H1 (cell line): ENCODE data around the gene ARL5A. TPM values are rescaled to one million over a fixed set of nuclear protein-coding genes. Genes with fewer than 3 reads are reported as not detected.

Experiments used
- CTCF ChIA-PET: fragments of 300-600 bp; sonication (Branson Sonifier 250); formaldehyde crosslinking; loops from one replicate; lab custom pipeline; 2021; ENCODE audit not compliant: partially characterized antibody; lab: Charles Lee
- POLR2A ChIA-PET: fragments of 300-600 bp; sonication (Branson Sonifier 250); formaldehyde crosslinking; loops from one replicate; lab custom pipeline; 2021; ENCODE audit warnings: inconsistent platforms; ENCODE audit not compliant: partially characterized antibody; lab: Charles Lee
- DNase-seq, 2 experiments: peaks; one replicate each; pipeline versions ENCODE4 v3.0.0 to v3.0.0-alpha.2; 2010 to 2022; ENCODE audit warnings: low spot score in 2 of 2, low read depth in 1 of 2, mixed read lengths in 1 of 2
- FAIRE-seq: peaks from 2 replicates; lab custom pipeline; 2011; peaks lifted over from hg19 to GRCh38; lab: Jason Lieb, UNC
- H2AFZ ChIP-seq: 2 replicates; pipeline ENCODE4 v1.8.1; 2012; ENCODE audit warnings: low read length, inconsistent platforms
- H2AK5ac ChIP-seq: 2 replicates; pipeline ENCODE4 v1.6.1; 2013; ENCODE audit warnings: low read depth, low read length
- H2BK120ac ChIP-seq: replicated peaks from 2 replicates; pipeline ENCODE3; 2013; ENCODE audit warnings: low read depth, low read length, inconsistent platforms
- H2BK12ac ChIP-seq: 2 replicates; pipeline ENCODE4 v1.6.1; 2013; ENCODE audit warnings: low read depth, low read length
- H2BK15ac ChIP-seq: 2 replicates; pipeline ENCODE4 v1.6.1; 2013; ENCODE audit warnings: low read length
- H2BK20ac ChIP-seq: 2 replicates; pipeline ENCODE4 v1.6.1; 2013; ENCODE audit warnings: low read length
- H2BK5ac ChIP-seq: 2 replicates; pipeline ENCODE4 v1.6.1; 2013; ENCODE audit warnings: low read depth, low read length
- H3K14ac ChIP-seq: 2 replicates; pipeline ENCODE4 v1.6.1; 2013; ENCODE audit warnings: inconsistent platforms; ENCODE audit not compliant: insufficient read length
- H3K18ac ChIP-seq: 2 replicates; pipeline ENCODE4 v1.6.1; 2013; ENCODE audit warnings: low read length; ENCODE audit errors: extremely low read depth
- H3K23ac ChIP-seq: 2 replicates; pipeline ENCODE4 v1.6.1; 2013; ENCODE audit warnings: inconsistent platforms; ENCODE audit not compliant: insufficient read length
- H3K23me2 ChIP-seq: 2 replicates; pipeline ENCODE4 v1.6.1; 2013; ENCODE audit warnings: low read depth, low read length
- H3K27ac ChIP-seq: 2 replicates; pipeline ENCODE4 v1.6.1; 2011; ENCODE audit warnings: low read depth, low read length, inconsistent platforms
- H3K27me3 ChIP-seq, 4 experiments: replicated peaks in 1 of 4; 1 replicate in 1 of 4; 2 replicates in 3 of 4; pipeline versions ENCODE4 v1.6.1 to v1.8.1; 2011 to 2013; ENCODE audit warnings: low read length in 3 of 4, mild to moderate bottlenecking in 3 of 4, inconsistent platforms in 2 of 4, mixed read lengths in 2 of 4, moderate library complexity in 1 of 4; ENCODE audit not compliant: control insufficient read depth in 3 of 4, insufficient read depth in 3 of 4; ENCODE audit errors: extremely low read depth in 1 of 4
- H3K36me3 ChIP-seq, 4 experiments: 2 replicates each; pipeline versions ENCODE4 v1.6.1 to v1.8.1; 2011 to 2013; ENCODE audit warnings: mild to moderate bottlenecking in 4 of 4, low read length in 3 of 4, moderate library complexity in 2 of 4, control low read depth in 1 of 4, inconsistent platforms in 1 of 4; ENCODE audit not compliant: insufficient read depth in 4 of 4, control insufficient read depth in 2 of 4
- H3K4ac ChIP-seq: replicated peaks from 2 replicates; pipeline ENCODE3; 2013; ENCODE audit warnings: low read length, low read depth, mixed read lengths, inconsistent platforms; ENCODE audit not compliant: insufficient read length
- H3K4me1 ChIP-seq, 4 experiments: replicated peaks in 1 of 4; 1 replicate in 1 of 4; 2 replicates in 3 of 4; pipeline versions ENCODE4 v1.6.1 to v1.8.1; 2011 to 2013; ENCODE audit warnings: low read length in 3 of 4, inconsistent platforms in 2 of 4, mixed read lengths in 1 of 4; ENCODE audit not compliant: insufficient read depth in 4 of 4, control insufficient read depth in 3 of 4
- H3K4me2 ChIP-seq, 2 experiments: 2 replicates each; pipeline versions ENCODE4 v1.6.1 to v1.8.1; 2011 to 2013; ENCODE audit warnings: low read depth in 2 of 2, low read length in 2 of 2, control low read depth in 1 of 2, inconsistent platforms in 1 of 2, mild to moderate bottlenecking in 1 of 2; ENCODE audit not compliant: insufficient read depth in 1 of 2
- H3K4me3 ChIP-seq, 4 experiments: fragments of 200-600, 300-600 bp in 1 of 4; sonication (generic), shearing (Covaris generic), sonication (Bioruptor Twin) in 1 of 4; 2 replicates each; pipeline versions ENCODE4 v1.5.1 to v1.8.1; 2011 to 2016; ENCODE audit warnings: low read length in 4 of 4, low read depth in 3 of 4, control low read depth in 2 of 4, inconsistent platforms in 2 of 4, mild to moderate bottlenecking in 2 of 4, mixed read lengths in 1 of 4, moderate library complexity in 1 of 4; ENCODE audit not compliant: insufficient read depth in 2 of 4; ENCODE audit errors: extremely low read depth in 1 of 4
- H3K56ac ChIP-seq: replicated peaks from 2 replicates; pipeline ENCODE3; 2013; ENCODE audit warnings: low read depth, mild to moderate bottlenecking, mixed read lengths, low read length, inconsistent platforms; ENCODE audit not compliant: insufficient read length
- H3K79me1 ChIP-seq: 2 replicates; pipeline ENCODE4 v1.6.1; 2013; ENCODE audit warnings: low read depth, low read length, control low read depth
- H3K79me2 ChIP-seq, 2 experiments: 2 replicates each; pipeline versions ENCODE4 v1.6.1 to v1.8.1; 2012 to 2013; ENCODE audit warnings: low read length in 2 of 2, mild to moderate bottlenecking in 2 of 2, inconsistent platforms in 1 of 2; ENCODE audit not compliant: insufficient read depth in 2 of 2, control insufficient read depth in 1 of 2
- H3K9ac ChIP-seq, 4 experiments: replicated peaks in 1 of 4; 1 replicate in 1 of 4; 2 replicates in 3 of 4; pipeline versions ENCODE4 v1.6.1 to v1.8.1; 2011 to 2013; ENCODE audit warnings: low read depth in 3 of 4, low read length in 3 of 4, control low read depth in 2 of 4, mild to moderate bottlenecking in 2 of 4, moderate library complexity in 2 of 4, inconsistent platforms in 1 of 4; ENCODE audit errors: extremely low read depth in 1 of 4
- H3K9me3 ChIP-seq, 2 experiments: 2 replicates each; pipeline versions ENCODE4 v1.6.1 to v1.8.1; 2012 to 2013; ENCODE audit warnings: mild to moderate bottlenecking in 2 of 2, moderate library complexity in 2 of 2, control low read depth in 1 of 2, inconsistent platforms in 1 of 2, low read depth in 1 of 2, low read length in 1 of 2, mixed read lengths in 1 of 2; ENCODE audit not compliant: insufficient read depth in 2 of 2
- H4K20me1 ChIP-seq, 2 experiments: replicated peaks in 1 of 2; 2 replicates each; pipeline versions ENCODE3 to v1.8.1; 2011 to 2013; ENCODE audit warnings: inconsistent platforms in 2 of 2, low read length in 2 of 2, mild to moderate bottlenecking in 1 of 2; ENCODE audit not compliant: insufficient read depth in 2 of 2, control insufficient read depth in 1 of 2
- H4K5ac ChIP-seq: 2 replicates; pipeline ENCODE4 v1.6.1; 2013; ENCODE audit warnings: low read length, low read depth, mixed read lengths, inconsistent platforms; ENCODE audit not compliant: insufficient read length
- H4K8ac ChIP-seq: 2 replicates; pipeline ENCODE4 v1.8.0; 2013; ENCODE audit warnings: mild to moderate bottlenecking, moderate library complexity, low read length, inconsistent platforms; ENCODE audit not compliant: insufficient read depth; ENCODE audit errors: extremely low read depth
- H4K91ac ChIP-seq: replicated peaks from 2 replicates; pipeline ENCODE3; 2013; ENCODE audit warnings: low read length, mixed read lengths, inconsistent platforms; ENCODE audit not compliant: insufficient read length
- ASH2L ChIP-seq: fragments of 200-600, 300-600 bp; sonication (generic); IDR thresholded peaks from one replicate; pipeline ENCODE4 v1.7.1; 2017; ENCODE audit warnings: low read length
- BACH1 ChIP-seq: IDR thresholded peaks from 2 replicates; pipeline ENCODE4 v1.6.1; 2012; ENCODE audit warnings: low read length, improper control_type of control experiment
- CBX5 ChIP-seq: fragments of 300-800, 300-1000 bp; sonication (generic); IDR thresholded peaks from 2 replicates; pipeline ENCODE4 v1.7.1; 2016; ENCODE audit warnings: antibody characterized with exemption, low read length, low read depth
- CREB1 ChIP-seq: IDR thresholded peaks from 2 replicates; pipeline ENCODE4 v1.6.1; 2012; ENCODE audit warnings: inconsistent platforms
- CTBP2 ChIP-seq: IDR thresholded peaks from 2 replicates; pipeline ENCODE4 v1.7.0; 2011; ENCODE audit warnings: borderline replicate concordance, mild to moderate bottlenecking, moderate library complexity, mixed read lengths, low read length; ENCODE audit not compliant: insufficient read depth, insufficient read length
- MAFK ChIP-seq: IDR thresholded peaks from 2 replicates; pipeline ENCODE4 v1.6.1; 2012; ENCODE audit warnings: low read depth, mild to moderate bottlenecking, improper control_type of control experiment, low read length
- MAX ChIP-seq: IDR thresholded peaks from 2 replicates; pipeline ENCODE4 v1.6.1; 2012; ENCODE audit warnings: inconsistent platforms
- NANOG ChIP-seq: IDR thresholded peaks from 2 replicates; pipeline ENCODE4 v1.6.1; 2011; ENCODE audit warnings: low read length, low read depth, mild to moderate bottlenecking, inconsistent platforms; ENCODE audit not compliant: insufficient read depth, poor library complexity, severe bottlenecking
- PHF8 ChIP-seq: fragments of 200-600 bp; sonication (generic); conservative IDR thresholded peaks from 2 replicates; pipeline ENCODE4 v1.7.1; 2012; ENCODE audit warnings: low read depth, mild to moderate bottlenecking, inconsistent platforms, low read length, moderate library complexity
- POU5F1 ChIP-seq: IDR thresholded peaks from 2 replicates; pipeline ENCODE4 v1.6.1; 2011; ENCODE audit warnings: low read depth, mild to moderate bottlenecking, low read length, moderate library complexity
- RBBP5 ChIP-seq: IDR thresholded peaks from 2 replicates; pipeline ENCODE4 v1.7.1; 2012; ENCODE audit warnings: low read depth, mild to moderate bottlenecking, inconsistent platforms, low read length, moderate library complexity, borderline replicate concordance
- SIN3A ChIP-seq, 2 experiments: IDR thresholded peaks in 1 of 2; conservative IDR thresholded peaks in 1 of 2; 2 replicates each; pipeline ENCODE4 v1.6.1; 2011 to 2012; ENCODE audit warnings: low read length in 2 of 2, improper control_type of control experiment in 1 of 2, low read depth in 1 of 2, mild to moderate bottlenecking in 1 of 2
- TAF7 ChIP-seq: optimal IDR thresholded peaks from 2 replicates; pipeline ENCODE3; 2011; ENCODE audit warnings: low read depth, mild to moderate bottlenecking, inconsistent platforms, low read length, moderate library complexity, borderline replicate concordance
- WGBS, 2 experiments: shearing (Covaris generic) in 1 of 2; methylation state at CpG; one replicate each; pipeline versions ENCODE4 v1.1.6 to v1.1.7; 2013 to 2015; ENCODE audit warnings: low lambda C conversion rate in 2 of 2, mixed read lengths in 2 of 2, inconsistent platforms in 1 of 2, low coverage in 1 of 2, missing lambda C conversion rate in 1 of 2; ENCODE audit not compliant: insufficient replicate concordance in 2 of 2, insufficient coverage in 1 of 2, insufficient read length in 1 of 2; ENCODE audit errors: extremely low coverage in 1 of 2, missing lambda C conversion rate in 1 of 2; 5-methylcytosine and 5-hydroxymethylcytosine counted together
- polyA plus RNA-seq, 7 experiments: library from polyadenylated mRNA; depleted of rRNA in 3 of 7; stranded (reverse) in 5 of 7; unstranded in 2 of 7; fragments of >200 nt in 5 of 7; fragments of 200-250 nt in 2 of 7; gene quantifications; 1 replicate in 5 of 7; 2 replicates in 1 of 7; 4 replicates in 1 of 7; pipeline versions ENCODE4 v1.2.1 to v1.2.3, GENCODE V29; 2011 to 2013; ENCODE audit warnings: missing spikeins in 2 of 7, mixed read lengths in 2 of 7
- total RNA-seq: library from RNA; stranded (reverse); fragmentation: NEBNext Ultra II Directional; extraction: Animal tissue kit (Norgen Biotek cat#: 25700); gene quantifications from 2 replicates; pipeline ENCODE4 v1.2.1, GENCODE V29; 2021

Gene ARL5A
- total and polyA plus RNA-seq, 2 of the 8 experiments (the other 6 are each of a cell fraction or from before 2014, with no cell fraction given): 12.6 to 86.3 TPM

GRCh38 chr2:151862700-151863099, 34.5 kb upstream of the ARL5A start:
- no peak for FAIRE-seq
- Histone ChIP-seq H2AK5ac (no peak overlapping the region), H3K23me2 (no peaks in the 10 kb centered on the region), H3K4me3 (no peak overlapping the region), H3K18ac (no peak overlapping the region), H4K8ac (no peak overlapping the region), H2BK5ac (no peak overlapping the region), H3K79me2 (no peaks in the 10 kb centered on the region), H2BK120ac (no peak overlapping the region), H3K4me2 (no peak overlapping the region), H3K27ac (no peak overlapping the region), H3K23ac (no peak overlapping the region), H3K56ac (no peak overlapping the region), H4K5ac (no peak overlapping the region), H4K20me1 (no peaks in the 10 kb centered on the region), H2BK12ac (no peak overlapping the region), H3K36me3 (no peaks in the 10 kb centered on the region), H3K9me3 (no peaks in the 10 kb centered on the region), H2AFZ (no peak overlapping the region), H3K27me3 (no peaks in the 10 kb centered on the region), H3K4ac (no peak overlapping the region), H3K9ac (no peak overlapping the region), H2BK15ac (no peak overlapping the region), H4K91ac (no peak overlapping the region), H3K4me1 (no peaks in the 10 kb centered on the region), H3K14ac (no peak overlapping the region), H2BK20ac (no peak overlapping the region), H3K79me1 (no peaks in the 10 kb centered on the region)
- ChIA-PET CTCF (interaction anchor here (0.6 to 1.2 kb wide), 3 partner anchors 11 to 85 kb away, joined by 3 to 5 read pairs (median 3); no protein-coding TSS in a partner anchor), POLR2A (interaction anchor here (1.3 kb wide), 1 partner anchor 36 kb away, joined by 4 read pairs; no protein-coding TSS in a partner anchor)
- TF ChIP-seq CREB1: no peak
- TF ChIP-seq NANOG: no peak
- no peak for TF ChIP-seq CTBP2
- TF ChIP-seq RBBP5: no peak
- TF ChIP-seq SIN3A (conservative IDR thresholded peaks at IDR 0.05 in 1 of 2, IDR thresholded peaks at IDR 0.05 in 1 of 2; ENCODE audit: low read depth in 1 of 2, low read length in 2 of 2): no peak
- TF ChIP-seq BACH1: no peak
- no peak for TF ChIP-seq POU5F1
- no peak for TF ChIP-seq TAF7
- TF ChIP-seq ASH2L: no peak
- no peak for TF ChIP-seq MAX
- TF ChIP-seq MAFK: no peak
- no peak for TF ChIP-seq CBX5
- TF ChIP-seq PHF8: no peak
- no peak for DNase-seq
- WGBS, 2 experiments: 91% methylated on average over 5 of the region's 5 CpGs; no CpG with 5 or more reads in 1 of the 2 experiments
